GM13976 (cell line): ENCODE results near the gene FNDC3B.

Source experiments
- DNase-seq: peaks from one replicate; pipeline ENCODE4 v3.0.0; 2012; ENCODE audit warnings: low spot score
- CTCF ChIP-seq: IDR thresholded peaks from 2 replicates; pipeline ENCODE4 v1.5.1; 2012; ENCODE audit warnings: borderline replicate concordance, mild to moderate bottlenecking; ENCODE audit not compliant: insufficient read depth; ENCODE audit errors: extremely low read depth, missing control alignments, control extremely low read depth
- in situ Hi-C: fragments of 300-500 bp; cut with MboI; formaldehyde crosslinking; loops from one replicate; pipeline ENCODE4 v1.12.0; 2022; ENCODE audit warnings: low sequenced_read_pairs, mixed read lengths, inconsistent platforms; ENCODE audit not compliant: unreplicated experiment

FNDC3B gene

GRCh38 chr3:172157564-172158258 is 118.3 kb downstream of the FNDC3B start:
- no peak for DNase-seq
- TF ChIP-seq CTCF: no peak
- in situ Hi-C loops: no loop called here

GRCh38 chr3:172158741-172159140 is 119.4 kb downstream of the FNDC3B start:
- in situ Hi-C loops: no loop called here
- no peak for TF ChIP-seq CTCF

GRCh38 chr3:172159376-172159775 is 120.0 kb downstream of the FNDC3B start:
- in situ Hi-C loops: no loop called here
- no peak for TF ChIP-seq CTCF
- DNase-seq: no peak

More at GRCh38 chr3:172158741-172159140, 119.4 kb downstream of the FNDC3B start:
- DNase-seq: no peak

GRCh38 chr3:172159962-172160538 is 120.7 kb downstream of the FNDC3B start:
- no peak for TF ChIP-seq CTCF
- in situ Hi-C loops: no loop called here
- DNase-seq: no peak

- in situ Hi-C loops: no loop called here
- TF ChIP-seq CTCF: no peak
- no peak for DNase-seq
Observed at GRCh38 chr3:172161133-172161789, 121.9 kb downstream of the FNDC3B start.

- TF ChIP-seq CTCF: no peak
- in situ Hi-C loops: no loop called here
- DNase-seq: no peak
Observed at GRCh38 chr3:172161959-172162358, 122.6 kb downstream of the FNDC3B start.

GRCh38 chr3:172163320-172163719 is 123.9 kb downstream of the FNDC3B start:
- in situ Hi-C loops: no loop called here
- DNase-seq: no peak
- TF ChIP-seq CTCF: no peak
